Fibroblast of pulmonary artery (primary cell): ENCODE data around the gene KIAA1328.
"Not testable (repeated sequence)": the region's sequence is repeated elsewhere in the genome, so short reads cannot be mapped to it uniquely, and the experiment has no call there.

Experiments used
- DNase-seq: peaks from one replicate; pipeline ENCODE4 v3.0.0-alpha.2; 2010; ENCODE audit warnings: low read depth
- H3K4me3 ChIP-seq: replicated peaks from 2 replicates; pipeline ENCODE4 v1.5.1; 2011; ENCODE audit warnings: low read depth, mild to moderate bottlenecking, control low read depth, low read length, moderate library complexity
- TF ChIP-seq, protein P1 (sequence below): IDR thresholded peaks from 2 replicates; pipeline ENCODE4 v1.5.1; 2011; ENCODE audit warnings: mild to moderate bottlenecking, control low read depth, low read length, inconsistent platforms; ENCODE audit errors: missing control alignments

The KIAA1328 gene

DNA sequence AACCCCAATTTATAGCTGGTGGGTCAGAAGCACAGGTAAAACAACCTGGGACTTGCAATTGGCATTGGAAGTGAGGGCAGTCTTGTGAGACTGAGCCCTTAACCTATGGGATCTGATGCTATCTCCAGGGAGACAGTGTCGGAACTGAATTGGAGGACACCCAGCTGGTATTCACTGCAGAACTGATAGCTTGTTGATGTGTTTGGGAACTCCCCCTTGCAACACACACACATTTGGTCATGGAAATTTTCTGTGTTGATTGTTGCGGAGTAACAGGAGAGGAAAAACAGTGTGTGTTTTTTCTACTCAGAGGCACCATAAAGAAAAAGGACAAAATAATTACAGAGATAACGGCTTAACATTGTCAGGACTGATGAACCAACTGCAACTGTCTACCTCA is 16.2 kb upstream of the KIAA1328 start:
- DNase-seq = peak; percentile 65

DNA sequence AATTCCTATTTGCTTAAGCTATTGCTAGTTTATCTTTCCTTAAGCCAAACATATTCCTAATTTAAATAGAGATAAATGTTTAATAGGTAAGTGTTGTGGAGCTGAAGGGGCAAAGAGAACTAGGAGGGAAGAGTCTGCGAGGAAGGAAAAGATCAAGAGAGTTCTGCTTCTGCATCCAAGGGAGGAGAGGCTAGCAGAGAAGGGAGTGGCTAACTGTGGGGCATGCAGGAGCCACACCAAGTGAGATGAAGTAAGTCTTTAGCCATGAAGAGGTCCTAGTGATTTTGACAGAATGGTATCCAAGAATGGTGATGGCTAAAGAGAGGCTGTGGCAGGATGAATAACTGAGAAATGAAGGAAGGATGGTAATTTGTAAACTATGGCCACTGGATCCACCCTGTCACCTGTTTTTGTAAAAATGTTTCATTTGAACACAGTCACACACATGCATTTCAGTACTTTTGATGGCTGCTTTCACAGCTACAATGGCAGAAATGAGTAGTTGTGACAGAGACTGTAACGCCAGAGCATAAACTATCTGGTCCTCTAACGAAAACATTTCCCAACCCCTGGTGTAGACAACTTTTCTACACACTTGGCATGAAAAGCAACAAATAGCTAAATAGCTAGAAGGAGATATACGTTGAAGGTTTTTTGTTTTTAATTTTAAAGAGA is 15.7 kb upstream of the KIAA1328 start:
- TF ChIP-seq, protein P1, sequence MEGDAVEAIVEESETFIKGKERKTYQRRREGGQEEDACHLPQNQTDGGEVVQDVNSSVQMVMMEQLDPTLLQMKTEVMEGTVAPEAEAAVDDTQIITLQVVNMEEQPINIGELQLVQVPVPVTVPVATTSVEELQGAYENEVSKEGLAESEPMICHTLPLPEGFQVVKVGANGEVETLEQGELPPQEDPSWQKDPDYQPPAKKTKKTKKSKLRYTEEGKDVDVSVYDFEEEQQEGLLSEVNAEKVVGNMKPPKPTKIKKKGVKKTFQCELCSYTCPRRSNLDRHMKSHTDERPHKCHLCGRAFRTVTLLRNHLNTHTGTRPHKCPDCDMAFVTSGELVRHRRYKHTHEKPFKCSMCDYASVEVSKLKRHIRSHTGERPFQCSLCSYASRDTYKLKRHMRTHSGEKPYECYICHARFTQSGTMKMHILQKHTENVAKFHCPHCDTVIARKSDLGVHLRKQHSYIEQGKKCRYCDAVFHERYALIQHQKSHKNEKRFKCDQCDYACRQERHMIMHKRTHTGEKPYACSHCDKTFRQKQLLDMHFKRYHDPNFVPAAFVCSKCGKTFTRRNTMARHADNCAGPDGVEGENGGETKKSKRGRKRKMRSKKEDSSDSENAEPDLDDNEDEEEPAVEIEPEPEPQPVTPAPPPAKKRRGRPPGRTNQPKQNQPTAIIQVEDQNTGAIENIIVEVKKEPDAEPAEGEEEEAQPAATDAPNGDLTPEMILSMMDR = no peak
- DNase-seq = no peak
- H3K4me3 ChIP-seq = no peak overlapping the region

More for the DNA sequence above, 16.2 kb upstream of the KIAA1328 start:
- H3K4me3 ChIP-seq = no peak overlapping the region
- TF ChIP-seq, protein P1 = no peak

DNA sequence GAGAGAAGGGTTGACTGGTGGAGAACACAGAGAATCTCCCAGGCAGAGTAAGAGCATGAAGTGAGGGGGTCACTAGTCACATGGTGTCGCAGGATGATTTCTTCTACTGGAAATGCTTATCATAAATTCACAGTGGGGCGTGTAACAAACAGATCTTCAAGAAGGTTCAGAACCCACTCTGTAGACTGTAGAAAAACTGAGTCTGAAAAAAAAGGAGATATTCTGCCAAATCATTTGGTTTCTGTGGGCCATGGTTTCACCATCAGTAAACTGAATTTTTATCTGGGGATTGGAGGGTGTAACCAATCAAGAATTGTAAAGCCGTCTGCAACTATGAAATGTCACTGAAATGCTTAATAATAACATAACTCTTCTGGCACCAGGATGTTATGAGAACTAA is 15.1 kb upstream of the KIAA1328 start:
- DNase-seq = no peak
- no peak overlapping the region for H3K4me3 ChIP-seq
- TF ChIP-seq, protein P1 = no peak

DNA sequence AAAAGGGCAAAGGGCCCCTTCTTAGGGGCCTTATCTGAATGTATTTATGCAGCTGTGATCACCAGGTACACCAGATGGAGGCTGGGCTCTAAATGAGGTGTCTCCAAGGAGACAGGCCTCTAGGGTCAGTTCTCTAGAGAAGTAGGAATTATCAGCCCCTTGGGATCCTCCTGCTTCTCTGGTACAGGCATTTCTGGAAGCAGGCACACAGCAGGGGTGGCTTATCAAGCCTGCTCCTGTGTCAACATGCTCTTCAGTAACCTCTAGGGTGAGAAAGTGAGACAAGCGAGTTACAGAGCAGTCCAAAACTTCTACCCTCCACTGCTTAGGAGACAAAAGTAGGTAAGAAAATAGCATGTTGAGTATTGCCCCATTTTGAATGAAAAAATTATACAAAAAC is 13.9 kb upstream of the KIAA1328 start:
- no peak overlapping the region for H3K4me3 ChIP-seq
- no peak for DNase-seq
- TF ChIP-seq, protein P1 = no peak

DNA sequence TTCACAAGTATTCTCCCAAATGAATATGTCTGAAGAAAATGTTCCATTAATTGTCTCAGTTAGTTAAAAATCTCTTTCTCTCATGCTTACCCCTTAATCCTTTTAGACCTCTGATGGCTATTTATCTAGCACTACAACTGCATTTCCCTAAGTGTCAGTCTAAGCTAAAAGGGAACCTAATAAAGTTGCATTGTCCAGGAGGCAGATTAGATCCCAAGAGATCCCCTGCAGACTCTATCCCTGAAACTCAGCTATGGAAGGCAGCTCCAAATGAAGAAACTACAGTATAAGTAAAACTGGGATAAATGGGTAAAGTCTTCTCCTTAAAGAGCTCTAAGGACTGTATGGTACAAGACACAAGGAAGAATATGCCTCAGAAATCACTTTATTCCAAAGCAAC is 12.8 kb upstream of the KIAA1328 start:
- not testable (repeated sequence) for H3K4me3 ChIP-seq, DNase-seq

DNA sequence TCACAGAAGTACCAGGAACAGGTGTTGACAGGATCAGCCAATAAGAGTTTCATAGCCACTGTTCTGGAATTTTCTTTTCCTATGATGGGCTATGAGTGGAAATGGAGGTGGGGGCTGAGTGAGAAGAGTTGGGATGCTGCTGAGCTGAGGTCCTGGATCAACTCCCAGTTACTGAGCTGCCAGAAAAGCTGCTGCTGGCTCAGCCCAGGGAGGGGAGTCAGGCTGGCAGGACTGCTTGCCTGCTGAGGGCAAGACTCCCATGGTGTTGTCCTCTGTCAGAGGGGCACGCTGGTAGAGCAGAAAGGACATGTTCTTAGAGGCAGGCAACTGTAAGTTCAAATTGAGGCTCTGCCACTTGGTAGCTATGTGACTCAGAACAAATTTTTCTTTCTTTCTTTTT is 11.9 kb upstream of the KIAA1328 start:
- no peak for DNase-seq
- no peak overlapping the region for H3K4me3 ChIP-seq
- TF ChIP-seq, protein P1 = no peak

DNA sequence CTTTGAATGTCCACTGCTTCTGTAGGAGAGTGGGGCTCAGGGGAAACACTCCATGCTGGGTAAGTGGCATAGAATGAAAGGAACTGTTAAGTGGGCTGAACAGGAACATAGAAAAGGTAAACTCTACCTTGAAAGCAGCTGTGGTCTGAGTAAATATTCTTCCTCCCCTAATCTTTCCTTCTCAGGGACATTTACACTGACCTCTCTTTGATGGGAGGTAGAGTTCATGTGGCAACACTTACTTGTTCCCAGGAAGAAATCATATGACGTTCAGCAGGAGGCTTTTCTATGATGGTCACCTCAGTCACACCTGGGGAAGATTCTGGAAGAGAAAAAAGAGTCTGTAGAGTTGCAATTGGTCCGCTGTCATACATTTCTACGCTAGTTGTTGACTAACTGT is 10.3 kb upstream of the KIAA1328 start:
- H3K4me3 ChIP-seq = no peak overlapping the region
- DNase-seq = no peak
- TF ChIP-seq, protein P1 = no peak
